WERI-Rb-1 (cell line): Measurements from ENCODE around the gene HSPB1.
"Not testable (repeated sequence)": the region's sequence is repeated elsewhere in the genome, so short reads cannot be mapped to it uniquely, and the experiment has no call there.

Experiments
- DNase-seq: peaks from one replicate; pipeline ENCODE4 v3.0.0-alpha.2; 2020
- H3K27ac ChIP-seq: fragments of 250-450 bp; sonication (Bioruptor Pico); 2 replicates; pipeline ENCODE4 v1.5.1; 2020; ENCODE audit warnings: mild to moderate bottlenecking, moderate library complexity
- H3K27me3 ChIP-seq: fragments of 250-450 bp; sonication (Bioruptor Pico); 2 replicates; pipeline ENCODE4 v1.5.1; 2021; ENCODE audit warnings: mild to moderate bottlenecking, low read depth, moderate library complexity; ENCODE audit not compliant: insufficient read depth, severe bottlenecking
- H3K36me3 ChIP-seq: fragments of 250-450 bp; sonication (Bioruptor Pico); 2 replicates; pipeline ENCODE4 v1.5.1; 2020; ENCODE audit warnings: mild to moderate bottlenecking, moderate library complexity
- H3K4me3 ChIP-seq: 2 replicates; pipeline ENCODE4 v1.5.1; 2011; ENCODE audit warnings: low read depth, mild to moderate bottlenecking, control low read depth, low read length
- H3K9me3 ChIP-seq: fragments of 250-450 bp; sonication (Bioruptor Pico); 2 replicates; pipeline ENCODE4 v1.5.1; 2021; ENCODE audit warnings: mild to moderate bottlenecking, moderate library complexity; ENCODE audit not compliant: severe bottlenecking
- CTCF ChIP-seq: IDR thresholded peaks from 2 replicates; pipeline ENCODE4 v1.5.1; 2011; ENCODE audit warnings: low read depth, mild to moderate bottlenecking, control low read depth, inconsistent platforms, low read length

The HSPB1 gene

DNA sequence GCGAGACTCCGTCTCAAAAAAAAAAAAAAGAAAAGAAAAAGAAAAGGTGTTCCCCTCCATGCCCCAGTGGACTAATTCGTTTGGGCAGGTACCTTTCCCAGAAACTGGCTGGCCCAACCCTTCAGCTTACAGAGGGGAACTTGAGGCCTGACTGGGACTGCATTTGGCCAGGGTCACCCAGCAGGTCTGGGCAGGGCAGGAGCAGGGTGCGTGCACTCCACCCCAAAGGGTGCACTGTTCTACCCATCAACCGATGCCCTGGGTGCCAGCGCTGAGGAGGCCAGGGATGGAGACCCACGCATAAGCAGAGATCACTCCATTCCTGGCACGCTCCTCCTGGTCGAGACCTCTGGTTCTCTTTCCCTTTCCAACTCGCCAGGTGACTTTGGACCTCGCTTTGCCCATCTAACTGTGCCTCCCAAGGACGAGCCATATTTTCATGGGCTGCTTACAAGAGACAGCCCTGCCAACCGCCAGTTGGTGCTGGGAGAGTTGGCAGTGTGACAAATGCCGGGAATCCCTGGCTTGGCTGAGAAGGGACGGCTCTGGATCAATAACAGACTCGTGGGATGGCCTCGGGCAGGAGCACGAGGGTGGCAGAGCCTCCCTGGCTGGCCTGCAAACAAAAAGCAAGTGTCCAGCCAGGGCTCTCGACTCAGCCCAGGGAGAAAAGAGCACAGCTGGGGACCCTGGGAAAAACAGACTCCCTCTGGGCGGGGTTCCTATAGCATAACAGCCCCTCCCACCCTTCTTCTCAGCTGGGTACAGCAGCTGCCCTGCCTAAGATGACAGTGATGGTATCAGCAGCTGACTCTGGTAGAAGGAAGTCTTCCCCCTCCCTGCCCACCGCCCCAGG lies 7.9 kb downstream of the HSPB1 start:
- Histone ChIP-seq H3K4me3 (no peak overlapping the region), H3K36me3 (no peaks in the 10 kb centered on the region), H3K27me3 (no peaks in the 10 kb centered on the region), H3K9me3 (no peaks in the 10 kb centered on the region), H3K27ac (no peak overlapping the region)
- DNase-seq = no peak
- TF ChIP-seq CTCF = no peak

GRCh38 chr7:76311838-76312237 lies 9.4 kb downstream of the HSPB1 start:
- H3K9me3 ChIP-seq, H3K4me3 ChIP-seq, DNase-seq, H3K36me3 ChIP-seq, H3K27me3 ChIP-seq, H3K27ac ChIP-seq: not testable (repeated sequence)

- no peak overlapping the region for H3K27ac ChIP-seq
- H3K4me3 ChIP-seq = peak overlapping the region; percentile 25
These were observed 11.7 kb downstream of the HSPB1 start for GRCh38 chr7:76314042-76314721.

DNA sequence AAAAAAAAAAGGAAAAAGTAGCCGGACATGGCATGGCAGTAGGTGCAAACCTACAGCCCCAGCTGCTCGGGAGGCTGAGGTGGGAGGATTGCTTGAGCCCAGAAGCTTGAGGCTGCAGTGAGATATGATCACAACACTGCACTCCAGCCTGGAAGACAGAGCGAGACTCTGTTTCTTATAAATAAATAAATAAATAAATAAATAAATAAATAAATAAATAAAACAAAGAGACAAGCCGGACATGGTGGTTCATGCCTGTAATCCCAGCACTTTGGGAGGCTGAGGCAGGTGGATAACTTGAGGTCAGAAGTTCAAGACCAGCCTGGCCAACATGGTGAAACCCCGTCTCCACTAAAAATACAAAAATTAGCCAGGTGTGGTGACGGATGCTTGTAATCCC lies 12.3 kb downstream of the HSPB1 start:
- DNase-seq, H3K27me3 ChIP-seq, H3K9me3 ChIP-seq, H3K4me3 ChIP-seq, H3K27ac ChIP-seq, H3K36me3 ChIP-seq: not testable (repeated sequence)

More at GRCh38 chr7:76314042-76314721, 11.7 kb downstream of the HSPB1 start:
- TF ChIP-seq CTCF = peak; percentile 99
- peak; percentile 96 for DNase-seq
- no peaks in the 10 kb centered on the region for H3K36me3 ChIP-seq
- H3K27me3 ChIP-seq = no peaks in the 10 kb centered on the region
- H3K9me3 ChIP-seq = no peaks in the 10 kb centered on the region

DNA sequence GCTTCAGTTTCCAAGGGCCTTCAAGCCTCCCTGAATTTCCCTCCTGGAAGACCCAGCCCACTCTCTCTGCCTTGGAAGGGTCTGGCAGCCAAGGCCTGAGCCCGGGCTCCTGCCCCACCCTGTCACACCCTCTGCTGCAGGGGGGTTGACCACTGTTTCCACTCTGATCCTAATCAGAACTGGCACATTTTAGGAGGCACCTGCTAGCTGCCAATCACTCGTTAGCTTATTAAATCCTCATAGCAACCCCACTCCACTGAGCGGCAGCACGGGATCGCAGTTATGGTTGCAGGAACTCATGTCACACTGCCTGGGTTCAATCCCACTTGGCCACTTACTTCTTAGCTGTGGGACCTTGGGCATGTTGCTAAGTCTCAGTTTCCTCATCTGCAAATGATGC lies 12.9 kb downstream of the HSPB1 start:
- TF ChIP-seq CTCF = no peak
- Histone ChIP-seq H3K27me3 (no peaks in the 10 kb centered on the region), H3K27ac (no peak overlapping the region), H3K36me3 (no peaks in the 10 kb centered on the region), H3K4me3 (no peak overlapping the region), H3K9me3 (no peaks in the 10 kb centered on the region)
- DNase-seq = no peak

- peak overlapping the region; percentile 69 for H3K27ac ChIP-seq
- no peaks in the 10 kb centered on the region for H3K9me3 ChIP-seq
- DNase-seq = no peak
- peak overlapping the region; percentile 59 for H3K4me3 ChIP-seq
- TF ChIP-seq CTCF = no peak
- no peaks in the 10 kb centered on the region for H3K27me3 ChIP-seq
- H3K36me3 ChIP-seq = no peaks in the 10 kb centered on the region
These were observed 14.7 kb downstream of the HSPB1 start for GRCh38 chr7:76316984-76317781.
